Measurements from ENCODE around the gene HEPH.
"Not testable (repeated sequence)": the region's sequence is repeated elsewhere in the genome, so short reads cannot be mapped to it uniquely, and the experiment has no call there.

Gene HEPH

DNA sequence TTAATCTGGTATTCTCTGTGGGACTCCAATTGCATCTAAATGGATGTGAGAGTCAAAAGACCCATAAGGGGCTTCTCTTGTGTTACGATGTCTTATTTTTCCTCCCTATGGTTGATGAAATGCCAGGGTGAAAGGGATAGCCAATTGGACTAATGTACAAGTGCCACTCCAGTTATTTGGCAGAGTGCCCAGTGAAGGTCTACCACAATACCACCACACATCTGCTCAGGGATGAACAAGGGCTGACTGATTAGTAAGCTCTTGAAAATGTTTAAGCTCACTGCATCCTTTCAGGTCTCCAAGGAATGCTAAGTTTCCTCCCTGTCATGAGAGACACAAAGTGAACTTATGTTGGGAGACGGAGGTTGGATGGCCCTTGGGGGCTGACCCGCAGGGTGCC is 57.8 kb downstream of the HEPH start:
- TF ChIP-seq, protein P1, sequence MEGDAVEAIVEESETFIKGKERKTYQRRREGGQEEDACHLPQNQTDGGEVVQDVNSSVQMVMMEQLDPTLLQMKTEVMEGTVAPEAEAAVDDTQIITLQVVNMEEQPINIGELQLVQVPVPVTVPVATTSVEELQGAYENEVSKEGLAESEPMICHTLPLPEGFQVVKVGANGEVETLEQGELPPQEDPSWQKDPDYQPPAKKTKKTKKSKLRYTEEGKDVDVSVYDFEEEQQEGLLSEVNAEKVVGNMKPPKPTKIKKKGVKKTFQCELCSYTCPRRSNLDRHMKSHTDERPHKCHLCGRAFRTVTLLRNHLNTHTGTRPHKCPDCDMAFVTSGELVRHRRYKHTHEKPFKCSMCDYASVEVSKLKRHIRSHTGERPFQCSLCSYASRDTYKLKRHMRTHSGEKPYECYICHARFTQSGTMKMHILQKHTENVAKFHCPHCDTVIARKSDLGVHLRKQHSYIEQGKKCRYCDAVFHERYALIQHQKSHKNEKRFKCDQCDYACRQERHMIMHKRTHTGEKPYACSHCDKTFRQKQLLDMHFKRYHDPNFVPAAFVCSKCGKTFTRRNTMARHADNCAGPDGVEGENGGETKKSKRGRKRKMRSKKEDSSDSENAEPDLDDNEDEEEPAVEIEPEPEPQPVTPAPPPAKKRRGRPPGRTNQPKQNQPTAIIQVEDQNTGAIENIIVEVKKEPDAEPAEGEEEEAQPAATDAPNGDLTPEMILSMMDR (conservative IDR thresholded peaks at IDR 0.05; ENCODE audit: low read depth, low read length) = no peak
- DNase-seq (ENCODE audit: low read depth) = no peak
- H3K4me3 ChIP-seq (ENCODE audit: low read depth, low read length) = no peak overlapping the region

DNA sequence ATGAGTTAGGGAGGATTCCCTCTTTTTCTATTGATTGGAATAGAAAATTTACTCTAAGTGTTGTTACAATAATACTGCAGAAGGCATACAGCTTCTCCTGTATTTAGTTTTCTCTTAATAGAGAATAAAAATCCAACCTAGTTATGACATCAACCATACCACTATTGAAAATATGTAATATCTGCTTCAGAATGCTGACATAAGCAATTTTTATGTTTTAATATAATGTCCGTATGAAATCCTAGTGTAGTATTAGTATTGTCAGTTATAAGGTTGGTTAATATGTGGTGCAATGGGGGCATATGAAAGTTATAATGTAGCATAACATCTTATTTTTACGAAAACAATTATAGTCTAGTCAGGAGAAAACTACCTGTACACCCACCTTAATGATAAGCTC is 68.2 kb downstream of the HEPH start:
- TF ChIP-seq, protein P1 (conservative IDR thresholded peaks at IDR 0.05; ENCODE audit: low read depth, low read length) = no peak
- no peak overlapping the region for H3K4me3 ChIP-seq (ENCODE audit: low read depth, low read length)
- DNase-seq (ENCODE audit: low read depth) = no peak

DNA sequence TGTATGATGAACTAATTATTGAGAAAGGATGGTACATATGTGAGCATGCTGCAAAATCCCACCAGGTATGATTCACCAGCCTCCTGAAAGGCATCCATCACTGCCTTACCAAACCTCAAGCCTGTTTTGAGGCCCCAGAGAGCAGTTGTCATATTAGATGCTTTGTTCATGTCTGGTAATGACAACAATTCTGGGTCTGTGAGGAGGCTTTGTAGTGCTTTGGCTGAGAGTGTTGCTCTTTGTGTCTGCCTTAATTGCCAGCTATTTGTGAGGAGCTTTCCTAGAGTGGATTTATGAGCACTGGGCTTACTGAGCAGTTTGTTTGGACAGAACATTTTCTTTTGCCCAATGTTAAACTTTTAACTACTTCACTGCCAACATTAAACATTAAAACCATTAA is 69.2 kb downstream of the HEPH start:
- DNase-seq (ENCODE audit: low read depth) = no peak
- no peak overlapping the region for H3K4me3 ChIP-seq (ENCODE audit: low read depth, low read length)
- TF ChIP-seq, protein P1 (conservative IDR thresholded peaks at IDR 0.05; ENCODE audit: low read depth, low read length) = no peak

DNA sequence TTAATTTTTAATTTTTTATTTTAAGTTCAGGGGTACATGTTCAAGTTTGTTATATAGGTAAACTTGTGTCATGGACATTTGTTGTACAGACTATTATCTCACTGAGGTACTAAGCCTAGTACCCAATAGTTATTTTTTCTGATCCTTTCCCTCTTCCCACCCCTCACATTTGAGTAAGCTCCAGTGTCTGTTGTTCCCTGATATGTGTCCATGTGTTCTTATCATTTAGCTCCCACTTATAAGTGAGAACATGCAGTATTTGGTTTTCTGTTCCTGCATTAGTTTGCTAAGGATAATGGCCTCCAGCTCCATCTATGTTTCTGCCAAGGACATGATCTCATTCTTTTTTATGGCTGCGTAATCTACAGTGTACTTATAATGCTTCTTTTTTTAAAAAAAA is 69.9 kb downstream of the HEPH start:
- not testable (repeated sequence) for H3K4me3 ChIP-seq (ENCODE audit: low read depth, low read length); DNase-seq (ENCODE audit: low read depth)

DNA sequence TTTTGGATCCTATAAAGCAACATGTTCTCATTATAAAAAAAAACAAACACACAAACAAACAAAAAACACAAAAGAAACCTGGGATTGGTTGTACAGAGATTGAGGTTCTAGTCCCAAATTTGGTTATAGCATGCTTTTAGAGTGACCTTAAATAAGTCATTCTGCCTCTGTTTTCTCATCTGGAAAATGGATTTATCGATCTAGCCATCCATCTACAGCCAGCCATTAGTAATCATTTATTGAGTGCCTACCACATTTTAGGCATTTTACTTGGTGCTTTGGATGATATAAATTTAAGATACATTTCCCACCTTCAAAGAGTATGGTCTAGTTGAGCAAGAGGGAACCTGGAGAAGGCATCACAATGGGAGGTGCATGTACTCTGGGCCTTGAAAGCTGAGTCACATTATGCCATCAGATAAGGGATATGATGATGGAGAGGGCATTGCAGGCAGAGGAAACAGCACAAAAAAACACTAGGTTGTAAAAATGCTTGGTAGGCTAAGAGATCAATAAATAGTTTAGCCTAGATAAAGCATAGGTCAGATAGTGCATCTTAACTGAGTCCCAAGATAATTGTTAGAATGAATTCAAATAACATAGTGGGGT is 91.4 kb downstream of the HEPH start:
- H3K4me3 ChIP-seq (ENCODE audit: low read depth, low read length) = no peak overlapping the region
- TF ChIP-seq, protein P1 (conservative IDR thresholded peaks at IDR 0.05; ENCODE audit: low read depth, low read length) = no peak
- DNase-seq (ENCODE audit: low read depth) = no peak

DNA sequence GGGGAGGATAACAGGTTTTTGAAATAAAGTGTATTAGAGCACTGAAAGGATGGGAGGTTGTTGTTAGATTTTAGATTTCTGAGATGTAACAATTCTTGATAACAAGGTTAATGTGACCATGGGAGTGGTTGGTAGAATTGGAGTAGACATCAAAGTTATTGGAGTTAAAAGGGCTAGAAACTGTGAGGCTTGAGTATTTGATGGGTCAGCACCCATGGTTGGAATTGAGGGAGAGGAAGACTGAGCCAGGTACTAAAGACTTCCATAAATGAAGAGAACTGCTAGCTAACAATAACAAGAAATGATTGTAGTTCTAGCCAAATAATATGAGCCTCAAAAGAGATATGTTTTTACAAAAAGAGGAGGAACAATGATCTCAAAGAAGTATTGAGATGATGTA is 98.8 kb downstream of the HEPH start:
- no peak overlapping the region for H3K4me3 ChIP-seq (ENCODE audit: low read depth, low read length)
- no peak for DNase-seq (ENCODE audit: low read depth)
- TF ChIP-seq, protein P1 (conservative IDR thresholded peaks at IDR 0.05; ENCODE audit: low read depth, low read length) = no peak
